Sigmoid colon (tissue), 7 donors: ENCODE results near the gene KIF12. TPM values are rescaled to one million over a fixed set of nuclear protein-coding genes. Genes with fewer than 3 reads are reported as not detected.

Experiments used
- DNase-seq: peaks from one replicate; pipeline ENCODE4 v3.0.0-alpha.2; 2019
- H3K27ac ChIP-seq, 4 donors: fragments of 200-600 bp; sonication (generic); one replicate each; pipeline ENCODE4 v1.5.1; 2016 to 2019; ENCODE audit warnings: mild to moderate bottlenecking in 1 of 4
- H3K27me3 ChIP-seq, 3 donors: fragments of 200-600 bp; sonication (generic); one replicate each; pipeline ENCODE4 v1.5.1; 2019; ENCODE audit warnings: mild to moderate bottlenecking in 1 of 3
- H3K36me3 ChIP-seq, 4 donors: fragments of 200-600 bp; sonication (generic); one replicate each; pipeline ENCODE4 v1.5.1; 2016 to 2019
- H3K4me1 ChIP-seq, 4 donors: fragments of 200-600 bp; sonication (generic); one replicate each; pipeline ENCODE4 v1.5.1; 2017 to 2019
- H3K4me3 ChIP-seq, 4 donors: fragments of 200-600 bp; sonication (generic); one replicate each; pipeline ENCODE4 v1.5.1; 2017 to 2019; ENCODE audit warnings: mild to moderate bottlenecking in 2 of 4, moderate library complexity in 1 of 4
- H3K9me3 ChIP-seq, 4 donors: fragments of 200-600 bp in 3 of 4; sonication (generic) in 3 of 4; one replicate each; pipeline versions ENCODE4 v1.5.1 to v1.6.1; 2013 to 2019
- EP300 ChIP-seq, 4 donors: sonication (generic); formaldehyde crosslinking; IDR thresholded peaks; one replicate each; pipeline ENCODE4 v1.6.1; 2017; ENCODE audit warnings: antibody characterized with exemption in 4 of 4
- POLR2A ChIP-seq, 2 donors: fragments of 450-650 bp; IDR thresholded peaks; one replicate each; pipeline ENCODE4 v1.6.1; 2016; ENCODE audit warnings: antibody characterized with exemption in 2 of 2, mild to moderate bottlenecking in 2 of 2, moderate library complexity in 2 of 2
- POLR2AphosphoS5 ChIP-seq, 4 donors: sonication (generic); formaldehyde crosslinking; IDR thresholded peaks; one replicate each; pipeline ENCODE4 v1.6.1; 2017; ENCODE audit warnings: antibody characterized with exemption in 4 of 4
- WGBS, 2 donors: extraction: QIAGEN DNeasy Blood & Tissue Kit; methylation state at CpG; one replicate each; pipeline ENCODE4 v1.1.7; 2013; 5-methylcytosine and 5-hydroxymethylcytosine counted together
- intact Hi-C: fragments of 100-400 bp; cut with DNase I; formaldehyde crosslinking; loops from one replicate; pipeline ENCODE4 v1.15.1; 2023
- polyA plus RNA-seq, 3 donors: library from polyadenylated mRNA; stranded (reverse); fragments of 200-250 nt; gene quantifications; one replicate each; pipeline ENCODE4 v1.2.3, GENCODE V29; 2013
- total RNA-seq, 4 donors: library from RNA; depleted of rRNA; stranded (reverse); fragments of >200 nt; gene quantifications; one replicate each; pipeline ENCODE4 v1.1.0, GENCODE V29; 2016
- TF ChIP-seq, protein P1 (sequence below), 4 experiments: fragments of 450-650 bp in 3 of 4; fragments of 200-600 bp in 1 of 4; IDR thresholded peaks; one replicate each; pipeline ENCODE4 v1.5.1; 2016 to 2019; ENCODE audit warnings: antibody characterized with exemption in 4 of 4, mild to moderate bottlenecking in 3 of 4, moderate library complexity in 2 of 4
- donor health status: healthy with polysubstance abuse.
- donor health status: Bipolar disorder and iron deficiency.
- donor health status: healthy.

Gene KIF12
- total and polyA plus RNA-seq, 7 donors = 1.4 to 6.9 (median 3.7) TPM; not detected in 3

DNA sequence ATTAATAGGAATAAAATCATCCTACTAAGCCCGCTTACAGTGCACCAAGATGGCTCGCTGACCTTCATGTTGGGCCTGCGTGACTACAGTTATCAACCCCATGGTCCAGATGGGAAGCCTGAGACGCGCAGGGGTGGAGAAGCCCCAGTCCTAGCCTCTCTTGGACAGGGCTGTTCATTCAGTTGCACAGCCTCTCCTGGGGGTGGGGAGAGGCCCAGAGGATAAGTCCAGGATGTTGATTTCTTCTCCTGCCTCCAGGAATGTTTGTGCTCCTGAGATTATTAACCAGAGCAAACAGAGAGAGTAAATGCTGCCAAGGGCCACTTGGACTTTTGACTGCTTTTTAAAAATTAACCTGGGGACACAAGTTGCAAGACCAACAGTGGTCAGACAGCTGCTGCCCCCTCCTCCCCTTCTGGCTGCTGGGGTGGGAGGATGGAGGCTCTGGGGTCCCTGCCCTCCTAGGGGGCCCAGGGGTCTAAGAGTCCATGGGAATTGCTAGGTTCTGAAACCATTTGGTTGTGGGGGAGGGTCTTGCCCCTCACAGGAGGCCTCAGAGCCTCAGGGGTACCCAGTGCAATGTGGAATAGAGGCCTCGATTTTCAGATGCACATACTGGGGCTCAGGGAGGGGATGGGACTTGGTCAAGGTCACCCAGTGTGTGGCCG is 18.2 kb downstream of the KIF12 start:
- intact Hi-C loops = no loop called here
- no peak overlapping the region for H3K27ac ChIP-seq
- no peaks in the 10 kb centered on the region for H3K27me3 ChIP-seq
- no peaks in the 10 kb centered on the region for H3K36me3 ChIP-seq
- TF ChIP-seq EP300 (IDR thresholded peaks at IDR 0.05) = no peak
- TF ChIP-seq POLR2AphosphoS5 (IDR thresholded peaks at IDR 0.05) = no peak
- TF ChIP-seq, protein P1, sequence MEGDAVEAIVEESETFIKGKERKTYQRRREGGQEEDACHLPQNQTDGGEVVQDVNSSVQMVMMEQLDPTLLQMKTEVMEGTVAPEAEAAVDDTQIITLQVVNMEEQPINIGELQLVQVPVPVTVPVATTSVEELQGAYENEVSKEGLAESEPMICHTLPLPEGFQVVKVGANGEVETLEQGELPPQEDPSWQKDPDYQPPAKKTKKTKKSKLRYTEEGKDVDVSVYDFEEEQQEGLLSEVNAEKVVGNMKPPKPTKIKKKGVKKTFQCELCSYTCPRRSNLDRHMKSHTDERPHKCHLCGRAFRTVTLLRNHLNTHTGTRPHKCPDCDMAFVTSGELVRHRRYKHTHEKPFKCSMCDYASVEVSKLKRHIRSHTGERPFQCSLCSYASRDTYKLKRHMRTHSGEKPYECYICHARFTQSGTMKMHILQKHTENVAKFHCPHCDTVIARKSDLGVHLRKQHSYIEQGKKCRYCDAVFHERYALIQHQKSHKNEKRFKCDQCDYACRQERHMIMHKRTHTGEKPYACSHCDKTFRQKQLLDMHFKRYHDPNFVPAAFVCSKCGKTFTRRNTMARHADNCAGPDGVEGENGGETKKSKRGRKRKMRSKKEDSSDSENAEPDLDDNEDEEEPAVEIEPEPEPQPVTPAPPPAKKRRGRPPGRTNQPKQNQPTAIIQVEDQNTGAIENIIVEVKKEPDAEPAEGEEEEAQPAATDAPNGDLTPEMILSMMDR (IDR thresholded peaks at IDR 0.05) = no peak
- TF ChIP-seq POLR2A (IDR thresholded peaks at IDR 0.05) = no peak
- H3K4me1 ChIP-seq = no peaks in the 10 kb centered on the region
- no peaks in the 10 kb centered on the region for H3K9me3 ChIP-seq
- peak; percentile 47 for DNase-seq
- H3K4me3 ChIP-seq = no peak overlapping the region
- WGBS, 2 donors = 19 to 71% methylated on average over 7 of the region's 7 CpGs

DNA sequence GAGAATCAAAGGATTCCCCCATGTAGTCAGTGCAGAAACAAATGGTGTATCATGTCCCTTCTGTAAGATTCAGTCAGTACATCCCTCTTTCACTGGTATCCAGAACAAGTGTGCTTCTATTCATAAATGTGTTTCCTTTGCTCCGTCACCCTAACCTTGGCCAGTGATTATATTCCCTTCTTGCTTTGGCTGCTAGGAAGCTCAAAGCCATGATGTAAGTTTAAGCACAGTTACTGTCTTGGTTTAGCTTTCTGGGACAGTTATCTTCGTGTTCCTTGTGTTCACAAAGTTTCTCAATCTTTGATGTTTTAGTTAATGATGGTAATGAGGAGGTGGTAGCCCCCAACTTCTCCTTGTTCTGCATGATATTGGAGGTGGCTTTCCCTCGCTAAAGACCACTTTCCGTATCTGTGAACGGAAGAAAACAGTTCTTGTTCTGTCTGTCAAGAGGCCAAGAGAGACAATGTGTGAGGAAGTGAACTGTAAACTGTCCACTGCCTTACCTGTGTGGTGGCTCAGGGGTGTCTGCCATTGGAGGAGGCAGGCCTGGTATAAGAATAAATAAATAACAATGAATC is 18.8 kb downstream of the KIF12 start:
- H3K4me3 ChIP-seq = no peak overlapping the region
- H3K9me3 ChIP-seq = no peaks in the 10 kb centered on the region
- 71 to 85% methylated on average over 5 of the region's 5 CpGs for WGBS, 2 donors
- TF ChIP-seq POLR2AphosphoS5 (IDR thresholded peaks at IDR 0.05) (no peak), EP300 (IDR thresholded peaks at IDR 0.05) (no peak), POLR2A (IDR thresholded peaks at IDR 0.05) (no peak)
- TF ChIP-seq, protein P1 (IDR thresholded peaks at IDR 0.05) = no peak
- H3K4me1 ChIP-seq = no peaks in the 10 kb centered on the region
- DNase-seq = no peak
- no peak overlapping the region for H3K27ac ChIP-seq
- no peaks in the 10 kb centered on the region for H3K36me3 ChIP-seq
- no peaks in the 10 kb centered on the region for H3K27me3 ChIP-seq
- intact Hi-C loops = no loop called here

DNA sequence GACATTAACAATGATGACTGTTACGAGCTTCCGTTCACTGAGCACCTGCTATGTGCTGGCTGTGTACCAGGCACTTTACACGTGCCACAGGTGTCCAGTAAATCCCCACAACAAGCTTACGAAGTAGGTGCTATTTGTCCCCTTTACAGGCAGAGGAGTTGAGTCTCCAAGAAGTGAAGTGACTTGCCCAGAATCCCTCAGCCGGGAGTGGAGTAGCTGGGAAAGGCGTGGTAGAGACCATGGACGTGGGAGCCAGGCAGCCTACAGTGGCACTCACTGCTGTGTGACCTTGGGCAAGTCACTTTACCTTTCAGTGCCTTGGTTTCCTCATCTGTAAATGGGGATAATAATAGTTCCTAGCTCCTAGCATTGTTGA is 20.3 kb downstream of the KIF12 start:
- Histone ChIP-seq H3K9me3 (no peaks in the 10 kb centered on the region), H3K36me3 (no peaks in the 10 kb centered on the region), H3K4me3 (no peak overlapping the region), H3K4me1 (no peaks in the 10 kb centered on the region), H3K27ac (no peak overlapping the region), H3K27me3 (no peaks in the 10 kb centered on the region)
- intact Hi-C loops = no loop called here
- WGBS, 2 donors = 42 to 73% methylated on average over 7 of the region's 7 CpGs
- TF ChIP-seq, protein P1 (IDR thresholded peaks at IDR 0.05) = no peak
- TF ChIP-seq POLR2A (IDR thresholded peaks at IDR 0.05) (no peak), POLR2AphosphoS5 (IDR thresholded peaks at IDR 0.05) (no peak), EP300 (IDR thresholded peaks at IDR 0.05) (no peak)
- DNase-seq = no peak

DNA sequence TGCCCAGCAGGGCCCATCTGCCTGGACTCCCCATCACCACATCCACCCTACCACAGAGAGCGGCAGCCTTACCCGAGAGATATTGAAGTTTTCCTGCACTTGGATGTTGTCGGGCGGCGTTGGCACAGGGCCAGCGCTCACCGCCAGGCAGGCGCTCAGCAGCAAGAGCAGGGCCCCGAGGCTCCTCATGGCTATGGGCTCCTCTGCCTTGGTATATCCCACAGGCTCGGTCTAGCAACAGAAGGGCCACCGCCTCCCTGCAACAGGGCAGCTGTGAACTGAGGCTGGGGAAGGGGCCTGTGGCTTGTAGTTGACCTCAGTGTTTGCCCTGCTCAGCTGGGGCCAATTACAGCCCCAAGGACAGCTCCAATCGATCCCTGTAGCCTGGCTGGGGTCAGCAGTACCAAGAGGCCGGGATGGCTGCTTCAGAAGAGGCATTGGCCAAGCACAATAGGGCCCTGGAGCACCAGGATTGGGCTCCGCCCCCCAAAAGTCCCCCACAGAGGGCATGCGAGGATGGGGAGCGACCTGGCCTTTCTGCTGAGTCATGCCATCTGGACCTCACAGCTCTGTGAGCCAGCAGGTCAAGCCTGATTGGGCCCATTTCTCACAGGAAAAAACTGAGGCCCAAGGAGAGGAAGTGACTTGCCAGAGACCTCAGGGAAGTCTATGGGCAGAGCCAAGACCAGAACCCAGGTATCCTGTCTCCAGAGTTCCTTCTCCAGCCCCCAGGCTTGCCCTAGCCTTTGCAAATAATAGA is 20.9 kb downstream of the KIF12 start, which contains the start of gene AMBP:
TSS of gene AMBP (minus strand) at position 280 of the 760 bp plus-strand sequence. CDS start at position 189, 91 bp downstream.
- no peaks in the 10 kb centered on the region for H3K4me1 ChIP-seq
- H3K36me3 ChIP-seq = no peaks in the 10 kb centered on the region
- TF ChIP-seq POLR2A (IDR thresholded peaks at IDR 0.05) (no peak), POLR2AphosphoS5 (IDR thresholded peaks at IDR 0.05) (no peak), EP300 (IDR thresholded peaks at IDR 0.05) (no peak)
- TF ChIP-seq, protein P1 (IDR thresholded peaks at IDR 0.05) = no peak
- H3K27ac ChIP-seq = no peak within 1 kb of the TSS
- H3K9me3 ChIP-seq = no peaks in the 10 kb centered on the region
- H3K4me3 ChIP-seq = no peak within 1 kb of the TSS
- WGBS, 2 donors = 25 to 62% methylated on average over 16 of the region's 16 CpGs
- intact Hi-C loops = no loop called here
- H3K27me3 ChIP-seq = no peaks in the 10 kb centered on the region
- no peak for DNase-seq
